ENCODE data around the gene AGBL4. TPM values are rescaled to one million over a fixed set of nuclear protein-coding genes. Genes with fewer than 3 reads are reported as not detected.

The AGBL4 gene
- total RNA-seq, 3 donors from 2014 or later: 1.3 to 1.9 (median 1.8) TPM

DNA sequence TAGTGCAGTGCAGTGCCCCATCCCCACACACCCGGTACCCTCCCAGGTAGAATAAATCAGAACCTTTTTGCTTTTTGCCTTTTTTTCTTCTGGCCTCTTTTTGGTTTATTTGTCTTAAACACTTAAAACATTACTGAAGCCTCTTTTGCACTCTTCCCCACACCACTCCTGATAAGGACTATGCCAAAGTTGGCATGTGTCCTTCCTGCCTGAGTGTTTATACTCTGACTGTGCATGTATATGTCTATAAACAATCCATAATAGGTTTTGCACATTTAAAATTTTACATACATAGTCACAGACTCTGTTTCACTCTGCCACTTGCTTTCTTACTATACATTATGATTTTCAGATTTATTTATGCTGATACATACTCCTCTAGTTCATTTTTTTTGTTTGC lies 1306.7 kb downstream of the AGBL4 start:
- no peak overlapping the region for H3K4me3 ChIP-seq
- H3K36me3 ChIP-seq: no peaks in the 10 kb centered on the region
- DNase-seq (ENCODE audit: low spot score in 2 of 2): no peak
- no peak for TF ChIP-seq POLR2A (IDR thresholded peaks at IDR 0.05)
- TF ChIP-seq, protein P1, sequence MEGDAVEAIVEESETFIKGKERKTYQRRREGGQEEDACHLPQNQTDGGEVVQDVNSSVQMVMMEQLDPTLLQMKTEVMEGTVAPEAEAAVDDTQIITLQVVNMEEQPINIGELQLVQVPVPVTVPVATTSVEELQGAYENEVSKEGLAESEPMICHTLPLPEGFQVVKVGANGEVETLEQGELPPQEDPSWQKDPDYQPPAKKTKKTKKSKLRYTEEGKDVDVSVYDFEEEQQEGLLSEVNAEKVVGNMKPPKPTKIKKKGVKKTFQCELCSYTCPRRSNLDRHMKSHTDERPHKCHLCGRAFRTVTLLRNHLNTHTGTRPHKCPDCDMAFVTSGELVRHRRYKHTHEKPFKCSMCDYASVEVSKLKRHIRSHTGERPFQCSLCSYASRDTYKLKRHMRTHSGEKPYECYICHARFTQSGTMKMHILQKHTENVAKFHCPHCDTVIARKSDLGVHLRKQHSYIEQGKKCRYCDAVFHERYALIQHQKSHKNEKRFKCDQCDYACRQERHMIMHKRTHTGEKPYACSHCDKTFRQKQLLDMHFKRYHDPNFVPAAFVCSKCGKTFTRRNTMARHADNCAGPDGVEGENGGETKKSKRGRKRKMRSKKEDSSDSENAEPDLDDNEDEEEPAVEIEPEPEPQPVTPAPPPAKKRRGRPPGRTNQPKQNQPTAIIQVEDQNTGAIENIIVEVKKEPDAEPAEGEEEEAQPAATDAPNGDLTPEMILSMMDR (IDR thresholded peaks at IDR 0.05): no peak
- no peak for TF ChIP-seq POLR2AphosphoS5 (IDR thresholded peaks at IDR 0.05)
- no peaks in the 10 kb centered on the region for H3K4me1 ChIP-seq
- intact Hi-C loops (cut with DNase I; ENCODE audit: low total_unique reads): no loop called here
- H3K9me3 ChIP-seq: no peaks in the 10 kb centered on the region
- H3K27me3 ChIP-seq: no peaks in the 10 kb centered on the region
- no peak overlapping the region for H3K27ac ChIP-seq

DNA sequence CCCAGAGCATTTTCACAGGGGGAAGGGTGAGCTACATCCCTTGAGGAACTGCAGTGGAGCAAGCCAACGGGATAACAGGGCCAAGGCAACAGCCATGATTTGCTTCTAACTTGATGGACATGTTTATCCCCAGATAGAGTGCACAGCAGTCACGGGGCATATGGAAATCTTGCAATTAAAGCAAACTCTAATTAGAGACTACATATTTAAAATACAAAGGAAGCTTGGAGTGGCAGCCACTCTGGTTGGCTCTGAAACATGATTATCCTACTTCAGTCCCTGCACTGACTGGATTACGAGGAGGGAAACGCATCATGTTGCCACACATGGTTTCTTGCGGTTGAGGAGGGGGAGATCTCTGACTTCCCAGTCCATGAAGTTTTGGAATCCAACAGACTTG lies 1307.8 kb downstream of the AGBL4 start:
- DNase-seq (ENCODE audit: low spot score in 2 of 2): no peak
- no peak overlapping the region for H3K4me3 ChIP-seq
- TF ChIP-seq POLR2AphosphoS5 (IDR thresholded peaks at IDR 0.05): no peak
- TF ChIP-seq POLR2A (IDR thresholded peaks at IDR 0.05): no peak
- TF ChIP-seq, protein P1 (IDR thresholded peaks at IDR 0.05): no peak

DNA sequence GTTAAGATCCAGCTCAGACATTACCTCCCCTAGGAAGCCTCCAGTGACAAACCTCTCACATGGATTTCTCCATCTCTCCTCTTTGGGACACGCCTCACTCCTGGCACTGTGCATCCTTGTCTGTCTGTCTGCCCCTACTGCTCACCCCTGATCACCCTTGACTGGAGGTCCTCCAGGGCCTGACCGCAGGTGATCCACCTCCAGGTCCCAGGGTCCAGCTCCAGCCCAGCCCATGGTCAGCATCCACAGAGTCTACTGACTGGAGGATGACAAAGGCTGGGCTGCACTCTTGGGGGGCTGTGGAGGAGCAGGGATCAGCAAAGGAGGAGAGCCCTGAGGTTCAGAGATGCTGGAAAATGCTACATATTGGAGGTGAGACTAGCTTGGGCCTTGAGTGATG lies 1312.8 kb downstream of the AGBL4 start:
- intact Hi-C loops (cut with DNase I; ENCODE audit: low total_unique reads): no loop called here
- TF ChIP-seq POLR2AphosphoS5 (IDR thresholded peaks at IDR 0.05) (no peak), POLR2A (IDR thresholded peaks at IDR 0.05) (no peak)
- TF ChIP-seq, protein P1 (IDR thresholded peaks at IDR 0.05): no peak

More for the DNA sequence above, 1307.8 kb downstream of the AGBL4 start:
- Histone ChIP-seq H3K27ac (no peak overlapping the region), H3K36me3 (no peaks in the 10 kb centered on the region), H3K9me3 (no peaks in the 10 kb centered on the region), H3K27me3 (no peaks in the 10 kb centered on the region), H3K4me1 (no peaks in the 10 kb centered on the region)
- intact Hi-C loops (cut with DNase I; ENCODE audit: low total_unique reads): no loop called here

DNA sequence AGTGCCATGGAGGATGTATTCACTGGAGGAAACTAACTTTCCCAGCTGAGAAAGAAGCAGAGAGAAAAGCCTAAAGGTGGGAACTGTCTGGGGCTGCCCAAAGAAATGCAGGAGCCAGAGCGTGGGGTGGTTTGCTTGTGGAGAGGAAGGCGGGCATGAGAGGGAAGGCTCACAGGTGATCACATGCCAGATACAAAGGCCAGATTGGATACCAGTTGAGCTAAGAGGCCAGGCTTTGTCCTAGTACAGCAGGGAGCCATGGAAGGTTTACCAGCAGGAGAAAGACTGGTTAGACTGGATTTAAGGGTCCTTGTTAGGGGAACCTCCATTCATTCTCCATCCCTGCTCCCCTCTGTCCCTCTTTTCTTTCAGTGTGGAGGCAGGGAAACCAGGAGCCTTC lies 1313.4 kb downstream of the AGBL4 start:
- Histone ChIP-seq H3K27ac (no peak overlapping the region), H3K9me3 (no peaks in the 10 kb centered on the region), H3K4me1 (no peaks in the 10 kb centered on the region), H3K36me3 (no peaks in the 10 kb centered on the region), H3K27me3 (no peaks in the 10 kb centered on the region), H3K4me3 (no peak overlapping the region)
- no peak for DNase-seq (ENCODE audit: low spot score in 2 of 2)
- TF ChIP-seq, protein P1 (IDR thresholded peaks at IDR 0.05): no peak
- no peak for TF ChIP-seq POLR2AphosphoS5 (IDR thresholded peaks at IDR 0.05)
- no peak for TF ChIP-seq POLR2A (IDR thresholded peaks at IDR 0.05)
- intact Hi-C loops (cut with DNase I; ENCODE audit: low total_unique reads): no loop called here

More for the DNA sequence above, 1312.8 kb downstream of the AGBL4 start:
- no peak for DNase-seq (ENCODE audit: low spot score in 2 of 2)
- H3K36me3 ChIP-seq: no peaks in the 10 kb centered on the region
- H3K4me1 ChIP-seq: no peaks in the 10 kb centered on the region
- H3K27me3 ChIP-seq: no peaks in the 10 kb centered on the region
- no peak overlapping the region for H3K4me3 ChIP-seq
- no peaks in the 10 kb centered on the region for H3K9me3 ChIP-seq
- H3K27ac ChIP-seq: no peak overlapping the region

DNA sequence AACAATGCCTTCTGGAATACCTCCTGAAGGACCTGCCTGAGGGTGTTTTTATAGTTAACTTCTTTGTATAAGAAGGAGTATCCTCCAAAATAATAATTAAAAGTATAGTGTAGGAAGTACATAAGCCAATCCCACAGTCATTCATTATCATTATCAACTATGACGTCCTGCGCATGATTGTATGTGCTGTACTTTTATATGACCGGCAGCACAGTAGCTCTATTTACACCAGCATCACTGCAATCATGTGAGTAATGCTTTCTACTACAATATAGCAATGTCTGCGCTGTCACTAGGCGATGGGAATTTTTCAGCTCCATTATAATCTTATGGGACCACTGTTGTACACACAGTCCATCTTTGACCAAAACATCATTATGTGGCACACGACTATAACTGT lies 1319.0 kb downstream of the AGBL4 start:
- Histone ChIP-seq H3K27ac (no peak overlapping the region), H3K9me3 (no peaks in the 10 kb centered on the region), H3K36me3 (no peaks in the 10 kb centered on the region), H3K27me3 (no peaks in the 10 kb centered on the region), H3K4me3 (no peak overlapping the region), H3K4me1 (no peaks in the 10 kb centered on the region)
- intact Hi-C loops (cut with DNase I; ENCODE audit: low total_unique reads): loop anchor here (5.0 kb wide), 1 partner anchor 228 kb away; no protein-coding TSS in a partner anchor
- DNase-seq (ENCODE audit: low spot score in 2 of 2): no peak
- TF ChIP-seq POLR2A (IDR thresholded peaks at IDR 0.05) (no peak), POLR2AphosphoS5 (IDR thresholded peaks at IDR 0.05) (no peak)
- TF ChIP-seq, protein P1 (IDR thresholded peaks at IDR 0.05): no peak

All from breast epithelium (tissue), 4 donors.